ENCODE results near the gene LRRTM2. TPM values are rescaled to one million over a fixed set of nuclear protein-coding genes. Genes with fewer than 3 reads are reported as not detected.

Gene LRRTM2
- total and polyA plus RNA-seq, 10 of the 15 experiments (the other 5 are each of a cell fraction or from before 2014, with no cell fraction given) = 0.04 to 0.14 (median 0.06) TPM; not detected in 2

- TF ChIP-seq E2F8 (IDR thresholded peaks at IDR 0.05; ENCODE audit: low read depth, partially characterized antibody) (no peak), SREBF1 (IDR thresholded peaks at IDR 0.05; ENCODE audit: low read length) (no peak), MEF2B (IDR thresholded peaks at IDR 0.05; ENCODE audit: partially characterized antibody, poor library complexity, severe bottlenecking) (no peak), CHD1 (IDR thresholded peaks at IDR 0.05; ENCODE audit: low read depth, low read length) (no peak), PAX8 (IDR thresholded peaks at IDR 0.05) (no peak), BRCA1 (IDR thresholded peaks at IDR 0.05; ENCODE audit: low read depth, low read length) (no peak), SREBF2 (IDR thresholded peaks at IDR 0.05; ENCODE audit: low read length) (no peak)
- TF ChIP-seq, protein P1, sequence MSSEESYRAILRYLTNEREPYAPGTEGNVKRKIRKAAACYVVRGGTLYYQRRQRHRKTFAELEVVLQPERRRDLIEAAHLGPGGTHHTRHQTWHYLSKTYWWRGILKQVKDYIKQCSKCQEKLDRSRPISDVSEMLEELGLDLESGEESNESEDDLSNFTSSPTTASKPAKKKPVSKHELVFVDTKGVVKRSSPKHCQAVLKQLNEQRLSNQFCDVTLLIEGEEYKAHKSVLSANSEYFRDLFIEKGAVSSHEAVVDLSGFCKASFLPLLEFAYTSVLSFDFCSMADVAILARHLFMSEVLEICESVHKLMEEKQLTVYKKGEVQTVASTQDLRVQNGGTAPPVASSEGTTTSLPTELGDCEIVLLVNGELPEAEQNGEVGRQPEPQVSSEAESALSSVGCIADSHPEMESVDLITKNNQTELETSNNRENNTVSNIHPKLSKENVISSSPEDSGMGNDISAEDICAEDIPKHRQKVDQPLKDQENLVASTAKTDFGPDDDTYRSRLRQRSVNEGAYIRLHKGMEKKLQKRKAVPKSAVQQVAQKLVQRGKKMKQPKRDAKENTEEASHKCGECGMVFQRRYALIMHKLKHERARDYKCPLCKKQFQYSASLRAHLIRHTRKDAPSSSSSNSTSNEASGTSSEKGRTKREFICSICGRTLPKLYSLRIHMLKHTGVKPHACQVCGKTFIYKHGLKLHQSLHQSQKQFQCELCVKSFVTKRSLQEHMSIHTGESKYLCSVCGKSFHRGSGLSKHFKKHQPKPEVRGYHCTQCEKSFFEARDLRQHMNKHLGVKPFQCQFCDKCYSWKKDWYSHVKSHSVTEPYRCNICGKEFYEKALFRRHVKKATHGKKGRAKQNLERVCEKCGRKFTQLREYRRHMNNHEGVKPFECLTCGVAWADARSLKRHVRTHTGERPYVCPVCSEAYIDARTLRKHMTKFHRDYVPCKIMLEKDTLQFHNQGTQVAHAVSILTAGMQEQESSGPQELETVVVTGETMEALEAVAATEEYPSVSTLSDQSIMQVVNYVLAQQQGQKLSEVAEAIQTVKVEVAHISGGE (CRISPR knock-in tag; IDR thresholded peaks at IDR 0.05) = no peak
These were observed 5.2 kb downstream of the LRRTM2 start (continued) for GRCh38 chr5:138869763-138870500.

All from GM12878 (cell line).